A673 (cell line): Measurements from ENCODE around the gene TMEM236. TPM values are rescaled to one million over a fixed set of nuclear protein-coding genes. Genes with fewer than 3 reads are reported as not detected.

Experiments
- BruUV-seq: library from RNA; stranded (reverse); fragments of 400-500 nt; replicated peaks from 2 replicates; lab custom pipeline; 2021; lab: Mats Ljungman, UMichigan
- CTCF ChIA-PET: fragments of 300-600 bp; sonication (Branson Sonifier 250); formaldehyde crosslinking; loops from one replicate; lab custom pipeline; 2022; ENCODE audit warnings: antibody characterized with exemption; lab: Charles Lee
- POLR2A ChIA-PET: fragments of 300-600 bp; sonication (Branson Sonifier 250); formaldehyde crosslinking; loops from one replicate; lab custom pipeline; 2022; ENCODE audit warnings: antibody characterized with exemption; ENCODE audit not compliant: low non-redundant PET; lab: Charles Lee
- DNase-seq: peaks from one replicate; pipeline ENCODE4 v3.0.0-alpha.2; 2015; ENCODE audit warnings: low spot score
- H3K27ac ChIP-seq: fragments of 200-600 bp; sonication (generic); 2 replicates; pipeline ENCODE4 v1.5.1; 2016; ENCODE audit warnings: mixed run types, low read depth, mild to moderate bottlenecking, mixed read lengths, antibody characterized with exemption, low read length; ENCODE audit not compliant: poor library complexity, severe bottlenecking
- H3K27me3 ChIP-seq: fragments of 200-600 bp; sonication (generic); replicated peaks from 2 replicates; pipeline ENCODE4 v1.6.1; 2017; ENCODE audit warnings: mixed run types, low read depth, mild to moderate bottlenecking, mixed read lengths, antibody characterized with exemption, low read length; ENCODE audit not compliant: insufficient read depth, poor library complexity
- H3K36me3 ChIP-seq: fragments of 200-600 bp; sonication (generic); 2 replicates; pipeline ENCODE4 v1.6.1; 2016; ENCODE audit warnings: mixed run types, mild to moderate bottlenecking, mixed read lengths, antibody characterized with exemption, low read length; ENCODE audit not compliant: insufficient read depth, poor library complexity, severe bottlenecking
- H3K4me1 ChIP-seq: fragments of 200-600 bp; sonication (generic); 2 replicates; pipeline ENCODE4 v1.6.1; 2017; ENCODE audit warnings: mixed run types, mild to moderate bottlenecking, mixed read lengths, antibody characterized with exemption, low read length; ENCODE audit not compliant: insufficient read depth, poor library complexity, severe bottlenecking
- H3K4me3 ChIP-seq: fragments of 200-600 bp; sonication (generic); 2 replicates; pipeline ENCODE4 v1.5.1; 2016; ENCODE audit warnings: low read depth, mixed run types, mild to moderate bottlenecking, mixed read lengths, low read length; ENCODE audit not compliant: poor library complexity, severe bottlenecking
- H3K9me3 ChIP-seq: fragments of 200-600 bp; sonication (generic); 2 replicates; pipeline ENCODE4 v1.6.1; 2016; ENCODE audit warnings: mixed run types, low read depth, mild to moderate bottlenecking, mixed read lengths, antibody characterized with exemption, low read length; ENCODE audit not compliant: poor library complexity, severe bottlenecking
- EZH2 ChIP-seq: fragments of 200-600 bp; sonication (generic); IDR thresholded peaks from 2 replicates; pipeline ENCODE4 v1.6.1; 2017; ENCODE audit warnings: borderline replicate concordance, low read depth, mild to moderate bottlenecking, mixed read lengths, antibody characterized with exemption, low read length; ENCODE audit not compliant: poor library complexity, severe bottlenecking
- intact Hi-C: fragments of 100-400 bp; cut with micrococcal nuclease; formaldehyde crosslinking; loops from one replicate; pipeline ENCODE4 v1.10.0; 2022; ENCODE audit not compliant: unreplicated experiment
- total RNA-seq: library from RNA; stranded (reverse); gene quantifications from 2 replicates; pipeline ENCODE4 v1.2.3, GENCODE V29; 2021
- TF ChIP-seq, protein P1 (sequence below): fragments of 300-800, 200-600 bp; sonication (generic); conservative IDR thresholded peaks from 2 replicates; pipeline ENCODE4 v1.5.1; 2017; ENCODE audit warnings: low read depth, mild to moderate bottlenecking, antibody characterized with exemption, low read length, moderate library complexity, mixed read lengths

TMEM236 gene
- total RNA-seq, 1 experiment from 2014 or later = 0.06 TPM

DNA sequence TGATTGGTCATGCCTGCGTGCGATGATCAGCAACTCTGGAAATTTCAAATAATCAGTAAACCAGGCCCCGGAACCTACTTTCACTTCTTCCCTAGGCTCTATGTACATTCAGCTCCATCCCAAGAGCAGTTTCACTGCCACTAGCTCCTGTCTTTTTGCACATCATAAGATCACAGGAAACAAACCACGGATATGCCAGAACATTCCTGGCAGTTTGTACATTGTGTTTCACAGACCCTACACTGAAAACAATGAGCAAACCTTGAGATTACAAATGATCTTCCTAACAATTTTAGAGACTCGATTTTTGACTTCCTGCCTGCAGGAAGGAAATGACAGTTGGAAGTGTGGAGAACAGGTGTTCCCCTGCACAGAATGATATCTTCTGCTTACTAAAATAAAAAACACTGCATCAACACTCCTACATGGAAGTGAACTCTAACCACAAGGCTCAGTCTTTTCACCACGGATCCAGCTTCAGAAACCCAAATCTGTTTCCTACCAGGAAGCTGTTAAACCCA is 7.6 kb upstream of the TMEM236 start:
- Histone ChIP-seq H3K4me1 (peaks cover 4% of the 10 kb centered on the region), H3K27ac (no peak overlapping the region), H3K36me3 (no peaks in the 10 kb centered on the region), H3K9me3 (no peaks in the 10 kb centered on the region), H3K27me3 (no peaks in the 10 kb centered on the region), H3K4me3 (no peak overlapping the region)
- POLR2A ChIA-PET = no interaction called here
- intact Hi-C loops = loop anchor here (5.0 to 10.0 kb wide), 2 partner anchors 473 to 920 kb away; no protein-coding TSS in a partner anchor
- no peak for TF ChIP-seq EZH2
- TF ChIP-seq, protein P1, sequence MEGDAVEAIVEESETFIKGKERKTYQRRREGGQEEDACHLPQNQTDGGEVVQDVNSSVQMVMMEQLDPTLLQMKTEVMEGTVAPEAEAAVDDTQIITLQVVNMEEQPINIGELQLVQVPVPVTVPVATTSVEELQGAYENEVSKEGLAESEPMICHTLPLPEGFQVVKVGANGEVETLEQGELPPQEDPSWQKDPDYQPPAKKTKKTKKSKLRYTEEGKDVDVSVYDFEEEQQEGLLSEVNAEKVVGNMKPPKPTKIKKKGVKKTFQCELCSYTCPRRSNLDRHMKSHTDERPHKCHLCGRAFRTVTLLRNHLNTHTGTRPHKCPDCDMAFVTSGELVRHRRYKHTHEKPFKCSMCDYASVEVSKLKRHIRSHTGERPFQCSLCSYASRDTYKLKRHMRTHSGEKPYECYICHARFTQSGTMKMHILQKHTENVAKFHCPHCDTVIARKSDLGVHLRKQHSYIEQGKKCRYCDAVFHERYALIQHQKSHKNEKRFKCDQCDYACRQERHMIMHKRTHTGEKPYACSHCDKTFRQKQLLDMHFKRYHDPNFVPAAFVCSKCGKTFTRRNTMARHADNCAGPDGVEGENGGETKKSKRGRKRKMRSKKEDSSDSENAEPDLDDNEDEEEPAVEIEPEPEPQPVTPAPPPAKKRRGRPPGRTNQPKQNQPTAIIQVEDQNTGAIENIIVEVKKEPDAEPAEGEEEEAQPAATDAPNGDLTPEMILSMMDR = no peak
- no TSS peak for BruUV-seq
- DNase-seq = no peak
- CTCF ChIA-PET = no interaction called here

DNA sequence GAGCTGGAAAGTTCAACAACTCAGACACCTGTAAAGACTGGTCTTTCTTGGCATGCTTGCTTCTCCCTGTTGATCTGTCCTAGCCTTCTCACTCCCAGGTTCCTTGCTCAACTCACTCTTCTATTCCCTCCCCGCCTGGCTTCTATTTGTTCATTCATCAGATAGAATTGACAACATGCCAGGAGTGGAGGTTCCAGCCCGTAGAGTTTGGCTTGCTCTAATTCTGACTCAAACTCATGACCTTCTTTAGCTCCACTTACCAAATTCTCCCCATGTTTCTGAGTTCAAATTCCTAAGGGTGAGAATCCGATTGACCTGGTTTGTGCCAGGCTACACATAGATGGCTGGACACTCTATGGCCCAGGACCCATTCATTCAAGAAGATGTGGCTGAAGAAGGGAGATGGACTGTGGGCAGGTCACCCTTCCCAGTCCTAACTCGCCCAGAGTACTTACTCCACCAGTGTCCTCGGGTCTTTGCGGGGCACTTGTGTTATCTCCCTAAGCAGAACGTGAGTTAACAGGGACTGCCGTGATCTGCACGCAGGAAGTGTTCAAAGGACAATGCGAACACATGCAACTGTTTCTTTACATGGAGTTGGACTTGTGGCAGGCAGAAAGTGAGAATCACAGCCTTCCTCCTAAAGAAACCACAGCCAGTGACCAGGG is 4.0 kb upstream of the TMEM236 start:
- no peak for DNase-seq
- TF ChIP-seq, protein P1 = no peak
- TF ChIP-seq EZH2 = no peak
- ChIA-PET CTCF (no interaction called here), POLR2A (no interaction called here)
- Histone ChIP-seq H3K9me3 (no peaks in the 10 kb centered on the region), H3K27me3 (no peaks in the 10 kb centered on the region), H3K4me1 (peaks cover 3% of the 10 kb centered on the region), H3K36me3 (no peaks in the 10 kb centered on the region), H3K27ac (no peak overlapping the region), H3K4me3 (no peak overlapping the region)
- no TSS peak for BruUV-seq
- intact Hi-C loops = loop anchor here (10.0 kb wide), 1 partner anchor 923 kb away; no protein-coding TSS in a partner anchor

DNA sequence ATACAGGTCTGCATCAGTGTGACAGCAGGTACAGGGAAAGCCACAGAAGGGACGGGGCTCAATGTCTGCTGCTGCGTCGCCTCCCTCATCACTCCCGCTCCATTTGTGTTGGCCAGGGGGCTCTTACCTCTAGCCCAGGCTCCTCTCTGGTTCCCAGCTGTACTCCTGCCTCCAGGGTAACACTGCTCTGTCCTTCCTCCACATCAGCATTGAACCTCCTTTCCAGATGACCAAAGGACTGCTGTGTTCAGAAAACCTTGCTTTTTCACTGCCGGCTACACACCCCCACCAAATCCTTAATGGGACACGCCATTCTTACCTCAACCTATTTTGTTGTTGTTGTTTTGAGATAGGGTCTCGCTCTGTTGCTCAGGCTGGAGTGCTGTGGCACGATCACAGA is 2.1 kb upstream of the TMEM236 start:
- Histone ChIP-seq H3K4me1 (no peaks in the 10 kb centered on the region), H3K4me3 (no peak overlapping the region), H3K9me3 (no peaks in the 10 kb centered on the region), H3K27me3 (no peaks in the 10 kb centered on the region), H3K27ac (no peak overlapping the region), H3K36me3 (no peaks in the 10 kb centered on the region)
- intact Hi-C loops = loop anchor here (10.0 kb wide), 1 partner anchor 925 kb away; no protein-coding TSS in a partner anchor
- ChIA-PET POLR2A (no interaction called here), CTCF (no interaction called here)
- TF ChIP-seq EZH2 = no peak
- TF ChIP-seq, protein P1 = no peak
- BruUV-seq = no TSS peak
- no peak for DNase-seq
